Bronchus fibroblast of lung (primary cell): ENCODE data around the gene ZP4. TPM values are rescaled to one million over a fixed set of nuclear protein-coding genes. Genes with fewer than 3 reads are reported as not detected.

Source experiments
- total RNA-seq: library from RNA; depleted of rRNA; stranded (reverse); fragments of >200 nt; gene quantifications from 2 replicates; pipeline ENCODE4 v1.2.3, GENCODE V29; 2015

The ZP4 gene, protein sequence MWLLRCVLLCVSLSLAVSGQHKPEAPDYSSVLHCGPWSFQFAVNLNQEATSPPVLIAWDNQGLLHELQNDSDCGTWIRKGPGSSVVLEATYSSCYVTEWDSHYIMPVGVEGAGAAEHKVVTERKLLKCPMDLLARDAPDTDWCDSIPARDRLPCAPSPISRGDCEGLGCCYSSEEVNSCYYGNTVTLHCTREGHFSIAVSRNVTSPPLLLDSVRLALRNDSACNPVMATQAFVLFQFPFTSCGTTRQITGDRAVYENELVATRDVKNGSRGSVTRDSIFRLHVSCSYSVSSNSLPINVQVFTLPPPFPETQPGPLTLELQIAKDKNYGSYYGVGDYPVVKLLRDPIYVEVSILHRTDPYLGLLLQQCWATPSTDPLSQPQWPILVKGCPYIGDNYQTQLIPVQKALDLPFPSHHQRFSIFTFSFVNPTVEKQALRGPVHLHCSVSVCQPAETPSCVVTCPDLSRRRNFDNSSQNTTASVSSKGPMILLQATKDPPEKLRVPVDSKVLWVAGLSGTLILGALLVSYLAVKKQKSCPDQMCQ
- not detected in 2 replicates for total RNA-seq

DNA sequence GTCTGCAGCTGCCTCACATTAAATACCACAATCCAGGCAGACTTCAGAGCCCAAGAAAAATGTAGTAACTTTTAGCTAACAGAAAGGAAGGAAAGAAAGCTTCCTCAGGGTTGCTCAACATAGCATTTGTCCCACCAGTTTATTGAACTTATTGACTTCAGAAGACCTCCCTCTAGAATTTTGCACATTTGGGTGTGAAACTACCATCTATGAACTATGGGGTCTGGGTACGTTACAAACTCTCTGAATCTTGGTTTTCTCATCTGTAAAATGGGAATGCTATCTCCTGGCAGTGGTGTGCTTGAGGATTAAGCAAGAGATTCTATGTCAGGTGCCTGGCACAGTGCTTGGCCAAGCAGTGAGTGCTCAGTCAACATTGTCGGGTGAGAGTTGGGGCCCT, at the start of gene ZP4:
TSS of gene ZP4 (minus strand) at position 101 of the 400 bp plus-strand sequence. CDS start 287 bp downstream, outside the sequence.

